Left ventricle myocardium superior (tissue), 1 donor: ENCODE data around the gene AKNAD1. TPM values are rescaled to one million over a fixed set of nuclear protein-coding genes. Genes with fewer than 3 reads are reported as not detected.
"Not testable (repeated sequence)": the region's sequence is repeated elsewhere in the genome, so short reads cannot be mapped to it uniquely, and the experiment has no call there.

Source experiments
- ATAC-seq: fragments of 200-7000 bp; cut with Tn5 transposase; one replicate; pipeline ENCODE4 v1.9.1; 2020; ENCODE audit warnings: mild to moderate bottlenecking, moderate library complexity
- DNase-seq: peaks from one replicate; pipeline ENCODE4 v3.0.0-alpha.2; 2020
- intact Hi-C: fragments of 100-400 bp; cut with micrococcal nuclease; formaldehyde crosslinking; loops from one replicate; pipeline ENCODE4 v1.11.0; 2022
- total RNA-seq: library from RNA; stranded (reverse); fragmentation: NEBNext Ultra II Directional; extraction: Animal tissue kit (Norgen Biotek cat#: 25700); gene quantifications from one replicate; pipeline ENCODE4 v1.2.1, GENCODE V29; 2021
- donor health status: DM: no; HTN: yes; CAD: no; lungs with severe emphysema.

Gene AKNAD1
- total RNA-seq, 1 donor from 2014 or later = not detected

DNA sequence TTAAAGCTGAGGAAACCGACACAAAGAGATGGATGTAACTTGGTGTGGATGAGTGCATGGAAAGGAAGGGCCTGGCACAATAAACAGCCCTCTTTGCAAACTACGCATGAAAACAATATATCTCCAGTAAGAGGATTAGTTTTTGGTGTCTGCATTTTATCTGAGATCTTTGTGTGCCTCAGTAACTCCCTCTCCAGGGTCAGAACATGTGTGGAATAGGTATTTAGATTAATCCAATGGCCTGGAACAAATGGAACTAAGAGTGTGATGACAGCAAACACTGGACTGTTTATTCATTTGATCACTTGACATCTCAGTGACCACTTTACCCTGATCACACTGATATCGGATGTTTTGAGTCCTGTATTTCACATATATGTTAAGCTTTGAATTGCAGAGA lies 45.3 kb downstream of the AKNAD1 start:
- ATAC-seq (no peak), DNase-seq (no peak)
- intact Hi-C loops = no loop called here

- intact Hi-C loops = no loop called here
- no peak for ATAC-seq
- no peak for DNase-seq
Measured at GRCh38 chr1:108808438-108808837, 48.5 kb downstream of the AKNAD1 start.

- DNase-seq (no peak), ATAC-seq (no peak)
- intact Hi-C loops = no loop called here
Measured at GRCh38 chr1:108803548-108803947, 53.3 kb downstream of the AKNAD1 start.

DNA sequence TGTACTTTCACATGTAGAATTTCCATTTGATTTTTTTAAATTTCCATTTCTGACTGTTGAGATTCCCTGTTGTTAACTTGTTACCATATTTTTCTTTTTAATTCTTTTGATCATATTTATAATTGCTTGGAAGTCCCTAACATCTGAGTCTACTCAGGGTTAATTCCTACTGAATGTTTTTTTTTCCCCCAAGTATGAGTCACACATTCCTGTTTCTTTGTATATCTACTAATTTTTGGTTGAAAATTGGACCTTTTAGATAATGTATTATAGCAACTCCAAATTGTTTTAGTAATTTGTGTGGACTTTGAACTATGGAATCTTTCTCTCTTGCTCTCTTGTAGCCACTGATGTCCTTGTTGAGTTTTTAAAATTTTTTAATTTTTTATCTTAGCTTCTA lies 55.8 kb downstream of the AKNAD1 start:
- intact Hi-C loops = no loop called here
- ATAC-seq (no peak), DNase-seq (no peak)

DNA sequence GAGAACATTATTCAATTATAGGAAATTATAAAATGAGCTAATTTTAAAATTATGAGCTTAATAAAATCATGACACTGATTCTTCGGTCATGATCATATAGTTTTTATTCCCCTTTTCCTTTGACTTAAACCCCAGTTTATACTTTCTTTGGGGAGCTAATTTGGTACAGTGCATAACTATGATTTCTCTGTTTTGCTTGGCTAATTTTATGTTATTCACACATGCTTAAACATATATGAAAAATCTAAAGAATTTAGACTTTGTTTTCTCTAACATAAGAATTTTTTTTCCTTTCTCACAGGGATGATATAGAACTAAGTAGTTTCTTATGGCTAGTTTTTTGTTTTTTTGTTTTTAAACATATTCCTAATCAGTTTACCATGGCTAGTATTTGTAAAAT lies 57.9 kb downstream of the AKNAD1 start:
- intact Hi-C loops = no loop called here
- no peak for DNase-seq
- no peak for ATAC-seq

- ATAC-seq (no peak), DNase-seq (no peak)
- intact Hi-C loops = no loop called here
Measured at GRCh38 chr1:108792420-108792819, 64.5 kb downstream of the AKNAD1 start.

GRCh38 chr1:108791790-108792189 lies 65.1 kb downstream of the AKNAD1 start:
- no peak for ATAC-seq
- DNase-seq = no peak
- intact Hi-C loops = no loop called here

- intact Hi-C loops = no loop called here
- ATAC-seq = no peak
- no peak for DNase-seq
Measured at GRCh38 chr1:108785880-108786279, 71.0 kb downstream of the AKNAD1 start.

- intact Hi-C loops = no loop called here
- DNase-seq (no peak), ATAC-seq (no peak)
Measured at GRCh38 chr1:108785264-108785663, 71.6 kb downstream of the AKNAD1 start.

DNA sequence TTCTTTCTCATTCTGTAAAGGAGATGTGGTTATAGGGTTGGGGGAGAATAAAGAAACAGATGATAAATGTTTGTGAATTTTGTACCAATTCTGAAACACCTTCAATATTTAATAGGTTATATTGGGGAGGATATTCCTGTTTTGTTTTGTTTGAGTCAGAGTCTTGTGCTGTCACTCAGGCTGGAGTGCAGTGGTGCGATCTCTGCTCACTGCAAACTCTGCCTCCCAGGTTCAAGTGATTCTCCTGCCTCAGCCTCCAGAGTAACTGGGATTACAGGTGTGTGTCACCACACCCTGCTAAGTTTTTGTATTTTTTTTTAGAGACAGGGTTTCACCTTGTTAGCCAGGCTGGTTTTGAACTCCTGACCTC lies 75.3 kb downstream of the AKNAD1 start:
- DNase-seq, ATAC-seq, intact Hi-C loops: not testable (repeated sequence)

DNA sequence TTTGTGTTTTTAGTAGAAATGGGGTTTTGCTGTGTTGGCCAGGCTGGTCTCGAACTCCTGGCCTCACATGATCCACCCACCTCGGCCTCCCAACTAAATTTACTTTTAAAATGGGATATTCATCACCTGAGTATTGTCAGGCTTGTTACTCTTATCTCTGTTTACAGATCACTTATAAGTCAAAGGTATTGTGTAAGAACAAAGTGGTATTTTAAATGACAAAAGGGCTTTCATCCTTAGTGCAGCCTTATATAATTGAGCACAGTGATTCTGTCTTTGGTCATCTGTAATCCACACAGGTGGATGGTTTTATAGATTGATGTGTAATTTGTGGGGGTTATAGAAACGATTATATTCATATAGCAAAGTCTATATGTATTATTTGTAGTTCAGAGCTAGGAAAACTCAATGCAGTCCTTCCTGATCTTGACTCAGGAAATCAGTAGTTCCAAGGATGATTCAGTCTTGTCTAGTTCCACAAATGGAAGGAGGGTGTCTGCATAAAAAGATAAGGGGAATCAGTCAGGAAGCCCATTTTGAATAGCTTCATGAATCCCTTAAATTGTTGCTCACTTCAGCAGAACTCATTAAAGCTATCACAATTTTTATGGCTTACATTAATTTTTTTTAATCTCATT lies 75.8 kb downstream of the AKNAD1 start:
- no peak for DNase-seq
- ATAC-seq = no peak
- intact Hi-C loops = no loop called here

DNA sequence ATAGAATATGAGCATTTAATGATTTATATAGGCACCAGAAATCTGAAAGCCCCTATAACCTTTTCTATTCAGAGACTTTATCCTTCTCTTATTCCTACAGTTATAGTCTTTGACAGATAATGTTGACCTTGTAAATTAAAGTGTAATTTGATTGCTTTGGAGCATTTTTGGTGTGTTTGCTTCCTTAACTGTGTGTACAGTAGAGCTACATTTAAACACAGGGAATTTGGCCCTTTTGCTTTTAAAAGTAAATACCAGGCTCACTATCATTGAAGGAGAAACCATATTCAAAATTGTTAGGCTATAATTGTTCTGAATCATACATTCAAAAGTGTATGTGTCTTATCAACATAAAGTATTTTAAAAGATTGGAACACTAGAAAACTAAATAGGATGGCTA lies 77.4 kb downstream of the AKNAD1 start:
- DNase-seq = no peak
- no peak for ATAC-seq
- intact Hi-C loops = no loop called here

DNA sequence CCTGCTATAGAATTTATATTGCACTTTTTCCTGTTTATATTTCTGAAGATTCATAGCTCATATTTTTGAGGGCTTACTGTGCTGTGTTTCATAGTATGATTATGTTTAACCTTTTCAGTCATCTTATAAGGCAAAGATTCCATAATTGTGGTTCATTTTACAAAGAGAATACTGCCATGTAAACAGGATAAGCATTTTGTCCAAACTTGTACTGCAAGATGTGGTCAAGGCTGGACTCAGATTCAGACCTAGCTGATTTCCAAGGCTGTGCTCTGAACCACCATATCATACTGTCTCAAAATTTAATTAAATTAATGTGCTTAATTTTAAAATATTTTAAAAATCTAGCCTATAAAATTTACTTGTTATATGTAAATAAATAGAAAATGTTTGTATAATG lies 79.1 kb downstream of the AKNAD1 start:
- DNase-seq (no peak), ATAC-seq (no peak)
- intact Hi-C loops = no loop called here

DNA sequence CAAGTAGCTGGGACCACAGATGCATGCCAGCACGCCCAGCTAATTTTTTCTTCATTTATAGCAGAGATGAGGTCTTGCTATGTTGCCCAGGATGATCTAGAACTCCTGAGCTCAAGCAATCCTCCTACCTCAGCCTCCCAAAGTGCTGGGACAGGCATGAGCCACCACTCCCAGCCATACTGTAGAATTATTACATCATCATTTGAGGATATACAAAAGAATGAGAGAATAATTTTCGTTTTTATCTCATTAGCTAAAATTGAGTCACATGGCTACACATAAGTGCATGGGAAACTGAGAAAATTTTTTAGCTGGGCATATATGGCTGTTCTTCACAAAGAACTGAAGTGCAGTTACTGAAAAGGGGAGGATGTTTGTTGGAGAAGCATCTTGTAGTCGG lies 89.2 kb downstream of the AKNAD1 start:
- intact Hi-C loops = no loop called here

GRCh38 chr1:108767115-108767514 lies 89.8 kb downstream of the AKNAD1 start:
- ATAC-seq = no peak

More for the DNA sequence above, 89.2 kb downstream of the AKNAD1 start:
- DNase-seq (no peak), ATAC-seq (no peak)

More at GRCh38 chr1:108767115-108767514, 89.8 kb downstream of the AKNAD1 start:
- intact Hi-C loops = no loop called here
- no peak for DNase-seq

Other genes starting within 250 kb of the AKNAD1 start
- 1.2 TPM for gene HENMT1, start 196.0 kb downstream of the AKNAD1 start, total RNA-seq
- gene PRPF38B, start 164.8 kb downstream of the AKNAD1 start, total RNA-seq = 20.8 TPM
- gene FNDC7, start 144.2 kb downstream of the AKNAD1 start, total RNA-seq = not detected
- gene STXBP3, start 110.4 kb downstream of the AKNAD1 start, total RNA-seq = 23.3 TPM
- gene GPSM2, start 19.9 kb upstream of the AKNAD1 start, total RNA-seq = 4.9 TPM
- gene CLCC1, start 106.4 kb upstream of the AKNAD1 start, total RNA-seq = 29.1 TPM
- 16.6 TPM for gene WDR47, start 185.0 kb upstream of the AKNAD1 start, total RNA-seq
- 62.4 TPM for gene TAF13, start 218.9 kb upstream of the AKNAD1 start, total RNA-seq
- gene TMEM167B, start 233.7 kb upstream of the AKNAD1 start, total RNA-seq = 31.5 TPM